ENCODE data around the gene CLECL1.

Gene CLECL1

DNA sequence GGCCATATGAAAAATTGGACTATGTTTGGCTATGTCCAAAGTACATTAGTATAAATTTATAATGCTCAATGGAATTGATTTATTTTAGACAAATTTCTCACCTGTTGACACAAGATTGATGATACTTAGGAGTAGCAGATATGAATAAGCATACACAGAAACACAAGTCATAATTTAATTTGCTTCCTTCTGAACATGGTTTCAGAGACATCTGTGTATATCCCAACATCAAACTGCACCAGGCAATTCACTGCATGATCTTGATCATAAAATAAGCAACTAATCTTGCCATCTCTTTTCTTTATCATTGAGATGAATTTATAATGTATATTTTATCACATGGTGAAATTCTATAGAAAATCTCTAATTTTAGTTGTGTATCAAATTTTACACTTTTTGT is 3.8 kb downstream of the CLECL1 start:
- TF ChIP-seq, protein P1, sequence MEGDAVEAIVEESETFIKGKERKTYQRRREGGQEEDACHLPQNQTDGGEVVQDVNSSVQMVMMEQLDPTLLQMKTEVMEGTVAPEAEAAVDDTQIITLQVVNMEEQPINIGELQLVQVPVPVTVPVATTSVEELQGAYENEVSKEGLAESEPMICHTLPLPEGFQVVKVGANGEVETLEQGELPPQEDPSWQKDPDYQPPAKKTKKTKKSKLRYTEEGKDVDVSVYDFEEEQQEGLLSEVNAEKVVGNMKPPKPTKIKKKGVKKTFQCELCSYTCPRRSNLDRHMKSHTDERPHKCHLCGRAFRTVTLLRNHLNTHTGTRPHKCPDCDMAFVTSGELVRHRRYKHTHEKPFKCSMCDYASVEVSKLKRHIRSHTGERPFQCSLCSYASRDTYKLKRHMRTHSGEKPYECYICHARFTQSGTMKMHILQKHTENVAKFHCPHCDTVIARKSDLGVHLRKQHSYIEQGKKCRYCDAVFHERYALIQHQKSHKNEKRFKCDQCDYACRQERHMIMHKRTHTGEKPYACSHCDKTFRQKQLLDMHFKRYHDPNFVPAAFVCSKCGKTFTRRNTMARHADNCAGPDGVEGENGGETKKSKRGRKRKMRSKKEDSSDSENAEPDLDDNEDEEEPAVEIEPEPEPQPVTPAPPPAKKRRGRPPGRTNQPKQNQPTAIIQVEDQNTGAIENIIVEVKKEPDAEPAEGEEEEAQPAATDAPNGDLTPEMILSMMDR (IDR thresholded peaks at IDR 0.05; ENCODE audit: extremely low read depth, insufficient read depth, missing control alignments), result no peak
- in situ Hi-C loops (cut with MboI; ENCODE audit: low pct_unique_long_range_greater_than_20kb, low sequenced_read_pairs, unreplicated experiment), result no loop called here

DNA sequence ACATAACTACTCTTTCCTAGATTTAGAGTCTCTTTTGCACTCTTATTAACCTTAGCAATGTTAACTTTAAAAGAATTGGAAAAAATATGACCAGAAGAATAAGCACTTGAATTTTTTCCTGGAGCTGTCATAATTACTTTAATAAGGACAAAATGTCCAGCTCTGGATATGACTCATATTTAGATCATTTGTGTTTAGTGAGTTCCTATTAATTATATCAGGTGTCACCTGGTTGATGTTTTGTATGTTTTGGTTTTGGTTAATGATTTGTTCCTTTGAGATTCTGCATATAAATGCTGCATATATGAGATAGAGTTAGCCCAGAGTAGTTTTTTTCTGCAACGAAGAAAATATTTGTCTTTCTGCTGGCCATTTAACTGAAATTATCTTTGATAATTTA is 5.1 kb downstream of the CLECL1 start:
- TF ChIP-seq, protein P1 (IDR thresholded peaks at IDR 0.05; ENCODE audit: extremely low read depth, insufficient read depth, missing control alignments), result no peak
- DNase-seq (ENCODE audit: low spot score), result no peak
- in situ Hi-C loops (cut with MboI; ENCODE audit: low pct_unique_long_range_greater_than_20kb, low sequenced_read_pairs, unreplicated experiment), result no loop called here

More for the DNA sequence above, 3.8 kb downstream of the CLECL1 start:
- no peak for DNase-seq (ENCODE audit: low spot score)

DNA sequence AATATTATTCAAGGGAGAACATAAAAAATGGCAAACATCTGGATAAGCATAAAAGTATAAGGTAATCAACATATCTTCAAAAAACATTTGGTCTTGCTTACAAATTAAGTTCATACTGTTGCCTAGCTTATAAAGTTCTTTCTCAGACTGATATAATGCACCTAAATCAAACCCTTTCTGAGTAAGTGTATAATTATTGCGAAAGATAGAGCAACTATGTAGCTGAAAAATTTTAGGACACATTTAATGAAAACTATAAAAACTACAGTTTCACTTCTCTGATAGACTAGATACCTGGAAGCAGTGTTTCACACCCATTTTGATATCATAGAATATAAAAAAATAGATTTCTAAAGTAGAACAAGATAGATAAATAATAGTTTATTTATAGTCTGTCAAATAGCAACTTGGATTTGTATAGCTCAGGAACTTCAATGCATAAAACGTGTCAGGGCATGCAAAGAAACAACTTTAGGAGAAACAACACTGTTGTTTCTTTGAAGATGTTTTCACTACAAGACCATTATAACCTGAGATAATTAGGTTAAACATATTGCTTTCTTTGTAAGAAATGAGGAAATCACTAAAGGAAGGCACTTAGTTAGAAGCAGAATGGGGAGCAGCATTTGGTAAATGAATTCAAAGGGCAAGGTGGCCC is 7.6 kb downstream of the CLECL1 start:
- no peak for DNase-seq (ENCODE audit: low spot score)
- TF ChIP-seq, protein P1 (IDR thresholded peaks at IDR 0.05; ENCODE audit: extremely low read depth, insufficient read depth, missing control alignments), result no peak
- in situ Hi-C loops (cut with MboI; ENCODE audit: low pct_unique_long_range_greater_than_20kb, low sequenced_read_pairs, unreplicated experiment), result no loop called here

DNA sequence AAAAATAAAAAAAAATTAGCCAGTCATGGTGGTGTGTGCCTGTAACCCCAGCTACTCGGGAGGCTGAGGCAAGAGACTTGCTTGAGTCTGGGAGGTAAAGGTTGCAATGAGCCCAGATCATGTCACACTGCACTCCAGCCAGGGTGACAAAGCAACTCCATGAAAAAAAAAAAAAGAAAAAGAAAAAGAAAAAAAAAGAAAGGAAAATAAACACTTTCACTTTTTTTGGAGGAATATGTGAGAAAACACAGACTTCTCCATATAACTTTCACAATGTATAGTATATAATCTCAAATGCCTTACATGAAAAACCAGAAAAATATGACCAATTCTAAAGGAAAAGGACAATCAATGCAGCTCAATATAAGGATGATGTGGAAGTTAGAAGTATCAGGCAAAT is 8.9 kb downstream of the CLECL1 start:
- no peak for DNase-seq (ENCODE audit: low spot score)
- in situ Hi-C loops (cut with MboI; ENCODE audit: low pct_unique_long_range_greater_than_20kb, low sequenced_read_pairs, unreplicated experiment), result no loop called here
- TF ChIP-seq, protein P1 (IDR thresholded peaks at IDR 0.05; ENCODE audit: extremely low read depth, insufficient read depth, missing control alignments), result no peak

DNA sequence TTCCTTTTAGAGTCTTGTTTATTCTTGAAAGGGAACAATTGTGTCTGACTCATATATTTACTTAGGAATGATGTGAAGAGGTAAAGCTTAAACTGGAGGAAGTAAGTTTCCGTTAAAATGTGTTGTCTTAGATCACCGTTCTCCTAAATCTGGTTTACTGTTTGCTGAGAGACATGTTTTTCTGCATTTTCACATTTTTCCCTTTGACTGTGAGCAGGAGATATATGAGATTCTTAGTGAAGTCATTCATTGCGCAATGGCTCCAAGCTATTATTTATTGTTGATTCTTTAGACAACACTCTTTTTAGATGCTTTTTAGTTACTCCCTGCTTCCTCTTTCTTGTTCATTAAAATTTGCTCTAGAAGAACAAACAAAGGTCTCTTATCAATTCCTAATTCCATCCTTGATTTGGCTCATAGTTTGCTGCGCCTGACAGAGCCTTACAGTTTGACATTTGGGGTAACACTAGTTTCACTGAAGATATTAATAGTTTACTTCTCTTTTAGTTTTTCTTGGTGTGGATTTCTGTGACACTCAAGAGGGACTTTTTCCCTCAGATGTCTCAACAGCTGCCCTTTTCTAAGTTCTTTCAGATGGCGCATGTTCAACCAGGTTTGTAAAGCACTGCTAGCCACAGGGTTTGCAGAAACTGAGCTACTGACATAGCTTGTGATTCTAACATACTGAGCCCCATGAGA is 11.4 kb downstream of the CLECL1 start:
- DNase-seq (ENCODE audit: low spot score), result no peak
- TF ChIP-seq, protein P1 (IDR thresholded peaks at IDR 0.05; ENCODE audit: extremely low read depth, insufficient read depth, missing control alignments), result no peak
- in situ Hi-C loops (cut with MboI; ENCODE audit: low pct_unique_long_range_greater_than_20kb, low sequenced_read_pairs, unreplicated experiment), result no loop called here

DNA sequence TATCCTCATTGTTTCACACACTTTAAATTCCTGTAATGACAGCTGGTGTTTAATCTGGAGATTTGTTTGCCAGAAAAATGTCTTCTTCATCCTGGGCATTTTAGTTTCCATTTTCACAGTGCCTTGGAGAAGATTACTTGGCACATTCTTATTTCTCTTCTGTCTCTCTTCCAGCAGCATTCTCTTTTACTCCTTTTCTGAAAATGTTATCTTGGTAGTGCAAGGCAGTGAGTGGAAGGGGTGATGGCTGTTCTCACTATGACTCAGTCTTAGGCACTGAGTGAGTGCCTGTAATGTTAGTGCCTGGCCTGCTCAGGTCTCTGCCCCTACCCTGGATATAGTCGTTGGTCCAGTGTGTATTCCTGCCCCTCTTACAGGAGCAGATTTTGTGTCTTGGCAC is 13.1 kb downstream of the CLECL1 start:
- in situ Hi-C loops (cut with MboI; ENCODE audit: low pct_unique_long_range_greater_than_20kb, low sequenced_read_pairs, unreplicated experiment), result no loop called here
- TF ChIP-seq, protein P1 (IDR thresholded peaks at IDR 0.05; ENCODE audit: extremely low read depth, insufficient read depth, missing control alignments), result no peak
- no peak for DNase-seq (ENCODE audit: low spot score)
